Right ventricle myocardium inferior (tissue), 1 donor: ENCODE data around the gene KY. TPM values are rescaled to one million over a fixed set of nuclear protein-coding genes. Genes with fewer than 3 reads are reported as not detected.
"Not testable (repeated sequence)": the region's sequence is repeated elsewhere in the genome, so short reads cannot be mapped to it uniquely, and the experiment has no call there.

Experiments used
- ATAC-seq: fragments of 200-7000 bp; cut with Tn5 transposase; one replicate; pipeline ENCODE4 v1.9.1; 2020; ENCODE audit warnings: mild to moderate bottlenecking, moderate library complexity
- DNase-seq: peaks from one replicate; pipeline ENCODE4 v3.0.0; 2021; ENCODE audit errors: missing footprints
- intact Hi-C: fragments of 100-400 bp; cut with DNase I; formaldehyde crosslinking; loops from one replicate; pipeline ENCODE4 v1.11.0; 2022
- total RNA-seq: library from RNA; stranded (reverse); fragmentation: NEBNext Ultra II Directional; extraction: Animal tissue kit (Norgen Biotek cat#: 25700); gene quantifications from one replicate; pipeline ENCODE4 v1.2.1, GENCODE V29; 2021
- donor health status: DM: no; HTN: yes; CAD: no; lungs with severe emphysema.

The KY gene
- total RNA-seq, 1 donor from 2014 or later = 16.7 TPM

DNA sequence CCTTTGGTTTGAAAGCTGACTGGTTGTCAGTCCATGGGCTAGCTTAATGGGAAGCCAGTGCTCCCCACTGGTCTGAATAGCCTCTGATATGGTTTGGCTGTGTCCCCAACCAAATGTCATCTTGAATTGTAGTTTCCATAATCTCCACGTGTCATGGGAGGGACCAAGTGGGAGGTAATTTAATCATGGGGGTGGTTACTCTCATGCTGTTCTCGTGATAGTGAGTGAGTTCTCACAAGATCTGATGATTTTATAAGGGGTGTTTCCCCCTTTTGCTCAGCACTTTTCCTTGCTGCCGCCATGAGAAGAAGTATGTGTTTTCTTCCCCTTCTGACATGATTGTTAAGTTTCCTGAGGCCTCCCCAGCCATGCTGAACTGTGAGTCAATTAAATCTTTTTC is 55.8 kb downstream of the KY start:
- intact Hi-C loops = not testable (repeated sequence)

GRCh38 chr3:134594331-134594741 is 56.5 kb downstream of the KY start:
- no peak for ATAC-seq

More for the DNA sequence above, 55.8 kb downstream of the KY start:
- not testable (repeated sequence) for DNase-seq, ATAC-seq

GRCh38 chr3:134592806-134593205 is 58.0 kb downstream of the KY start:
- intact Hi-C loops = no loop called here
- no peak for ATAC-seq
- DNase-seq = no peak

More at GRCh38 chr3:134594331-134594741, 56.5 kb downstream of the KY start:
- no peak for DNase-seq
- intact Hi-C loops = no loop called here

DNA sequence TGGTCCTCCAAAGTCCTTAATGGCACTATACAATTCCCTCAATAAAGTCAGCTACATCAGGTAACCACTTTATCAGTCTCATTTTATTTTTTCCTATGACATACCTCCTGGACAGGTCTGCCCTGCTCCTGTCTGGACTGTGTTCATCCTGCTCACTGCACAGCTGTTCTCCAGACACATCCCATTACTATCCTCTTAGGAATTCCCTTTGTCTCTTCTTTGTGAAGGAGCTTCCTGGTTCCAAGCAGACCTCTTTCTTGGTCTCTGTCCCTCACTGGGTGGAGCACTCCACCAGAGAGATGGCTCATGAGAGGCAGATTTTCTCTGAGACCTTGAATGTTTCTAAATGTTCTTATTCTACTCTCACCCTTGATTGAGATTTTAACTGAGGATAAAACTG is 60.1 kb downstream of the KY start:
- DNase-seq (no peak), ATAC-seq (no peak)
- intact Hi-C loops = no loop called here

- intact Hi-C loops = no loop called here
- no peak for DNase-seq
- no peak for ATAC-seq
Measured at GRCh38 chr3:134579141-134579665, 71.6 kb downstream of the KY start.

DNA sequence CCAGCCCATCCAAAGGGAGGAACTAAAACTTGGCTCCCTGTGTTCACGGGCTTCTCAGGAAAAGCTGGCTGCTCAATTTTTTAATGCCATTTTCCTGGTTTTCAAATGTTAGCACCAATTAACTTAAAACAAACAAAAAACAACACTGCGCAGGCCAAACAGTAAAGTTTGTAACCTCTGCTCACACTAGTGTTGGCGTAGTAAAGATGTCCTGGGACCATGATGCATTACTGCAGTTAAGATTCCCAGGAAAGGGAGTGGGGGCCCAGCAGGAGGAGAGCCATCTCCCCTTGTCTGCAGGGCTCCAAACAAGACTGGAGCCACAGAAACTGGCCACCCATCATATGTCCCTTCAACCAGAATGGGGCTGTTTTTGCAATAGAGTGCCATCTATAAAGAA is 74.0 kb downstream of the KY start:
- ATAC-seq (no peak), DNase-seq (no peak)
- intact Hi-C loops = no loop called here

DNA sequence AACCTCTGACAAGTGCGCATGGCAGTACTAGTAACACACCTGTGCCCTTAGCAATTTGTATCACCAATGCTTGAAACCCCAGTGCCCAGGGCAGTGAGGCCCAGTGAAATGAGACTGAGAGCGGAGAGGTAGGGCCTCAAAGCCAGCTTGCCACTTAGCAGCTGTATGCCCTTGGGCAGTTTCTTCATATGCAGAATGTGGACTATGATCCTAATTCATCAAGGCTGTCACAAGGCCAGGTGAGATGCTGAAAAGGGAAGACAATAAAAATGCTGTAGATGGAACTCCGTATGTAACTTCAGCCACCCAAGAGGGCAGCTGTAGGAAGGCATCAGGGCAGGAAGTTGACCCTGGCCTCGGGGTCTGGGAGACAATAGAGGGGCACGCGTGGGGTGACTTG is 74.4 kb downstream of the KY start:
- intact Hi-C loops = no loop called here
- ATAC-seq = no peak
- no peak for DNase-seq

- ATAC-seq, DNase-seq, intact Hi-C loops: not testable (repeated sequence)
Measured at GRCh38 chr3:134569899-134570298, 80.9 kb downstream of the KY start.

GRCh38 chr3:134568790-134569189 is 82.0 kb downstream of the KY start:
- intact Hi-C loops = no loop called here
- DNase-seq (no peak), ATAC-seq (no peak)

DNA sequence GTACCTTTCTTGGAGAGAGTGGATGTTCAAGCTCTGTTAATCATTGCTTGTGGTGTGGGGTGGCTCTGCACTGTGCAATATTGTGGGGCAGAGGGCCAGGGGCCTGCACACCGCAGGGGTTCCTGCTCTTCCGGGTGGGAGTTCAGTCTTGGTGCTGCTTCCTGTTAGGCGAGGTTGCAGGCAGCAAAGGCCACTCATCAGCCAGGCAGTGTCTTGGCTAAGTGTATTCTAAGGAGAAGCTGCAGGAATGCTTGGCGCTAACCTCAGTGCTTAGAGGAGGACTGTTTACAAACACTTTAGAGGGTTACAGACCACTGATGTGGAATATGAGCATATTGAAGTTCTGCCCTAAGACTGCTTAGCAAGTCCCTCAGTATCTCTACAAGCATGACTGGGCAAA is 83.2 kb downstream of the KY start:
- ATAC-seq = no peak
- DNase-seq = no peak
- intact Hi-C loops = no loop called here

GRCh38 chr3:134564991-134565390 is 85.8 kb downstream of the KY start:
- no peak for ATAC-seq

GRCh38 chr3:134563601-134564000 is 87.2 kb downstream of the KY start:
- intact Hi-C loops = no loop called here
- no peak for DNase-seq

More at GRCh38 chr3:134564991-134565390, 85.8 kb downstream of the KY start:
- intact Hi-C loops = no loop called here
- DNase-seq = no peak

DNA sequence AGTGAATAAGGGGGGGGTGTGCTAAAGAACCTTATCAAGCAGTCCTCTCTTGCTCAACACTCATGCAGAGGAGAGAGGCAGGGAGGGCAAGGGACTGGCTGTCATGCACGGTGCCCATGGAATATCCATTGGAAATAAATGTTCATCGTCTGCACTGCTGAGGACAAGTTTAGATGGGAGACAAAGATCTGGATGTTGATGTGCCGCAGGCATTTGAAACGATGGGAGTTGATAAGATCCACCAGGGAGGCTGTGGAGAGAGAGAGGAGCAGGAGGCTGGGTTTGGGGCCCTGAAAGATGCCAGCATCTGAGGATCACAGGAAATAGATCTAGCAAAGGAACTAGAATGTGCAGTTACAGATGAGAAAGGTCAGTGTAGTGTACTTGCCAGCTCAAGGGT is 88.8 kb downstream of the KY start:
- intact Hi-C loops = no loop called here
- no peak for DNase-seq
- no peak for ATAC-seq

More at GRCh38 chr3:134563601-134564000, 87.2 kb downstream of the KY start:
- ATAC-seq = no peak

GRCh38 chr3:134559591-134559990 is 91.2 kb downstream of the KY start:
- ATAC-seq = no peak
- intact Hi-C loops = no loop called here
- DNase-seq = no peak

Other genes with a start within 250 kb of the KY start
- gene ANAPC13, start 165.0 kb downstream of the KY start, total RNA-seq = 80.5 TPM
- 36.7 TPM for gene CEP63, start 165.0 kb downstream of the KY start, total RNA-seq
- gene EPHB1, start 144.2 kb upstream of the KY start, total RNA-seq = 1.4 TPM